ENCODE data around the gene OTUD4. TPM values are rescaled to one million over a fixed set of nuclear protein-coding genes. Genes with fewer than 3 reads are reported as not detected.
"Not testable (repeated sequence)": the region's sequence is repeated elsewhere in the genome, so short reads cannot be mapped to it uniquely, and the experiment has no call there.

Gene OTUD4
- total RNA-seq, 1 donor from 2014 or later = 22.7 TPM

DNA sequence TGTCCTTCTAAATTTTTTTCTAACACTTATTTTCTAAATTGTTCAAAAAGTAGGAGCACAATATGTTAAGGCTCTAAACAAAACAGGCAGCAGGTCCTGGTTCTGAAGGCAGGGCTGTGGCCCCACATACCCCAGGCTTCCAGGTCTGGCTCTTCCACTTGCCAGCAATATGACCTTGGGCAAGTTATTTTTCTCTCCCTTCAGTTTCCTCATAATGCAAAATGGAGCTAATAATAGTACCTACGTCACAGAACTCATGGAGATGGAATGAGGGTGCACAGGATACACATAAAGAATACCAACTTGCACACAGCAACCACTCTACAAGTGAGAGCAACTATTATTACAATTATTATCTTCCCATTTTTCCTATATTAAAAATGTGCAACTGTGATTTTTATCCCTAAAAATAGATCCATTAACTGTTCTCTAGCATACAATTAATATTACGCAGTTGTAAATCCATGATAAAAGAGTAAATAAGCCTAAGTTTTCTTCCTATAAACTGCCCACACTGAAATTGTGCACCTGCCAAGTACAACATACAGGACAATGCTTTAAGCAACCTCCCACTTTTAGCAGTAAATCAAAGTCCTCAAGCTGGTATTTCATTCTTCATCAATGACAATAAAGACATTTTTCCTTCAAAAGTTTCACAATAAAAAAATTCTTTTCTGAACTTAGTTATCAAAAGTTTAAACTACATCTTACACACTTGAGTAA lies 27.0 kb downstream of the OTUD4 start:
- DNase-seq = no peak
- H3K27me3 Mint-ChIP-seq (ENCODE audit: unreplicated experiment) = no peaks in the 10 kb centered on the region
- H3K4me3 Mint-ChIP-seq (ENCODE audit: unreplicated experiment) = no peak overlapping the region
- H3K4me1 Mint-ChIP-seq (ENCODE audit: low read depth, unreplicated experiment) = no peaks in the 10 kb centered on the region
- no peak for TF ChIP-seq CTCF (IDR thresholded peaks at IDR 0.05; ENCODE audit: partially characterized antibody, unreplicated experiment)
- H3K36me3 Mint-ChIP-seq (ENCODE audit: unreplicated experiment) = no peaks in the 10 kb centered on the region
- no peak overlapping the region for H3K27ac Mint-ChIP-seq (ENCODE audit: unreplicated experiment)
- no peaks in the 10 kb centered on the region for H3K9me3 Mint-ChIP-seq (ENCODE audit: unreplicated experiment)

GRCh38 chr4:145148980-145149379 lies 31.4 kb downstream of the OTUD4 start:
- H3K4me3 Mint-ChIP-seq (ENCODE audit: unreplicated experiment) = no peak overlapping the region
- no peaks in the 10 kb centered on the region for H3K4me1 Mint-ChIP-seq (ENCODE audit: low read depth, unreplicated experiment)
- no peaks in the 10 kb centered on the region for H3K36me3 Mint-ChIP-seq (ENCODE audit: unreplicated experiment)
- H3K27ac Mint-ChIP-seq (ENCODE audit: unreplicated experiment) = no peak overlapping the region
- TF ChIP-seq CTCF (IDR thresholded peaks at IDR 0.05; ENCODE audit: partially characterized antibody, unreplicated experiment) = no peak
- H3K27me3 Mint-ChIP-seq (ENCODE audit: unreplicated experiment) = peaks cover 2% of the 10 kb centered on the region
- DNase-seq = no peak
- no peaks in the 10 kb centered on the region for H3K9me3 Mint-ChIP-seq (ENCODE audit: unreplicated experiment)

DNA sequence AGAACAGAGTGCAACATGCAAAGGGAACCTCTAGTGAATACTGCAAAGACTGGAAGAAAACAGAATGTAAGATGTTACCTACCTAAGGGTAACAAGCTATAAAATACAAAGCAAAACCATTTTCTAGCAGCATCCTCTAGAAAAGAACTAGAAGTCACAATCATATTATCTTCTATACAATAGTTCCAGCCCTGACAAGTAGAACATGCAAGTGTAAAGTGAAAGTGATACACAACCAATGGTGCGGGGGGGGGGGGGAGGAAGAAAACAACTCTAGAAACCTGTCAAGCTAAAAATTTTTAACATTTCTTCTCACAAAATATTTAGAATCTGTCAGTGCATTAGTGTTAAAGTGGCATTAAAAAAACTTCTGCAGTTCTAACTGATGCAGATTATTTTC lies 44.2 kb downstream of the OTUD4 start:
- not testable (repeated sequence) for H3K9me3 Mint-ChIP-seq (ENCODE audit: unreplicated experiment); H3K36me3 Mint-ChIP-seq (ENCODE audit: unreplicated experiment); DNase-seq; H3K4me3 Mint-ChIP-seq (ENCODE audit: unreplicated experiment); H3K27ac Mint-ChIP-seq (ENCODE audit: unreplicated experiment); H3K27me3 Mint-ChIP-seq (ENCODE audit: unreplicated experiment); H3K4me1 Mint-ChIP-seq (ENCODE audit: low read depth, unreplicated experiment)

GRCh38 chr4:145132511-145133098 lies 47.8 kb downstream of the OTUD4 start:
- Mint-ChIP-seq H3K9me3 (ENCODE audit: unreplicated experiment) (no peaks in the 10 kb centered on the region), H3K36me3 (ENCODE audit: unreplicated experiment) (no peaks in the 10 kb centered on the region), H3K27ac (ENCODE audit: unreplicated experiment) (no peak overlapping the region), H3K4me1 (ENCODE audit: low read depth, unreplicated experiment) (no peaks in the 10 kb centered on the region), H3K4me3 (ENCODE audit: unreplicated experiment) (no peak overlapping the region), H3K27me3 (ENCODE audit: unreplicated experiment) (peaks cover 2% of the 10 kb centered on the region)
- no peak for DNase-seq
- TF ChIP-seq CTCF (IDR thresholded peaks at IDR 0.05; ENCODE audit: partially characterized antibody, unreplicated experiment) = no peak

DNA sequence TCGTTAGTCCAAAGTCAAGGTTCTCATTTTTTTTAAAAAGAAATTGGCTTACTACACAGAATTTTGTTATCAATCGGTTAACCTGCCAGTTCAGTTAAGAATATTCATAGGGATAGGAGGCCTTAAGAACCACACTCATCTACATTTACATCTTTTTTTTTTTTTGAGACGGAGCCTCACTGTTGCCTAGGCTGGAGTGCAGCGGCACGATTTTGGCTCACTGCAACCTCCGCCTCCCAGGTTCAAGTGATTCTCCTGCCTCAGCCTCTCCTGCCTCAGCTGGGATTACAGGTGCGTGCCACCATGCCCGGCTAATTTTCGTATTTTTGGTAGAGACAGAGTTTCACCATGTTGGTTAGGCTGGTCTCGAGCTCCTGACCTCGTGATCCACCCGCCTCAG lies 48.5 kb downstream of the OTUD4 start:
- no peaks in the 10 kb centered on the region for H3K4me1 Mint-ChIP-seq (ENCODE audit: low read depth, unreplicated experiment)
- no peaks in the 10 kb centered on the region for H3K9me3 Mint-ChIP-seq (ENCODE audit: unreplicated experiment)
- no peaks in the 10 kb centered on the region for H3K36me3 Mint-ChIP-seq (ENCODE audit: unreplicated experiment)
- no peak for TF ChIP-seq CTCF (IDR thresholded peaks at IDR 0.05; ENCODE audit: partially characterized antibody, unreplicated experiment)
- no peak overlapping the region for H3K4me3 Mint-ChIP-seq (ENCODE audit: unreplicated experiment)
- no peak overlapping the region for H3K27ac Mint-ChIP-seq (ENCODE audit: unreplicated experiment)
- H3K27me3 Mint-ChIP-seq (ENCODE audit: unreplicated experiment) = peaks cover 2% of the 10 kb centered on the region
- DNase-seq = no peak
